ENCODE measurements around the gene IMMP1L. TPM values are rescaled to one million over a fixed set of nuclear protein-coding genes. Genes with fewer than 3 reads are reported as not detected.

IMMP1L gene
- total and polyA plus RNA-seq, 3 donors from 2014 or later = 37.6 to 48.2 (median 40.1) TPM

DNA sequence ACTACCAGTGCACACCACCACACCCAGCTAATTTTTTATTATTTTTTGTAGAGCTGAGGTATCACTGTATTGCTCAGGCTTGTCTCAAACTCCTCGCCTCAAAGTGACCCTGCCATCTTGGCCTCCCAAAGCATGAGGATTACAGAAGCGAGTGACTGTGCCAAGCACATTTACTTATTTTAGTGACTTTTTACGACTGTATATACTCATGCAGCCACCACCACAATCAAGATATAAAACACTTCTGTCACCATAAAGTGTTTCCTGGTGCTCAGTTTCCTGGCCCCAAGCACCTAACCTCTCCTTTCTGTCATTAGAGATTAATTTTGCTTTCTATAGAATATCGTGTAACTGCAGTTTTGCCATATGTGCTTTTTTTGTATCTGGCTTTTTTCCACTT lies 26.1 kb upstream of the IMMP1L start:
- intact Hi-C loops (cut with DNase I; ENCODE audit: low total_unique reads) = no loop called here
- Histone ChIP-seq H3K9me3 (no peaks in the 10 kb centered on the region), H3K4me3 (no peak overlapping the region), H3K27me3 (no peaks in the 10 kb centered on the region), H3K4me1 (no peaks in the 10 kb centered on the region), H3K36me3 (ENCODE audit: low read depth, missing control alignments) (no peaks in the 10 kb centered on the region), H3K27ac (no peak overlapping the region)
- DNase-seq = no peak
- TF ChIP-seq, protein P1, sequence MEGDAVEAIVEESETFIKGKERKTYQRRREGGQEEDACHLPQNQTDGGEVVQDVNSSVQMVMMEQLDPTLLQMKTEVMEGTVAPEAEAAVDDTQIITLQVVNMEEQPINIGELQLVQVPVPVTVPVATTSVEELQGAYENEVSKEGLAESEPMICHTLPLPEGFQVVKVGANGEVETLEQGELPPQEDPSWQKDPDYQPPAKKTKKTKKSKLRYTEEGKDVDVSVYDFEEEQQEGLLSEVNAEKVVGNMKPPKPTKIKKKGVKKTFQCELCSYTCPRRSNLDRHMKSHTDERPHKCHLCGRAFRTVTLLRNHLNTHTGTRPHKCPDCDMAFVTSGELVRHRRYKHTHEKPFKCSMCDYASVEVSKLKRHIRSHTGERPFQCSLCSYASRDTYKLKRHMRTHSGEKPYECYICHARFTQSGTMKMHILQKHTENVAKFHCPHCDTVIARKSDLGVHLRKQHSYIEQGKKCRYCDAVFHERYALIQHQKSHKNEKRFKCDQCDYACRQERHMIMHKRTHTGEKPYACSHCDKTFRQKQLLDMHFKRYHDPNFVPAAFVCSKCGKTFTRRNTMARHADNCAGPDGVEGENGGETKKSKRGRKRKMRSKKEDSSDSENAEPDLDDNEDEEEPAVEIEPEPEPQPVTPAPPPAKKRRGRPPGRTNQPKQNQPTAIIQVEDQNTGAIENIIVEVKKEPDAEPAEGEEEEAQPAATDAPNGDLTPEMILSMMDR (IDR thresholded peaks at IDR 0.05) = no peak
- TF ChIP-seq POLR2A (IDR thresholded peaks at IDR 0.05) = no peak
- WGBS, 2 donors = 92 to 97% methylated on average over 4 of the region's 4 CpGs

DNA sequence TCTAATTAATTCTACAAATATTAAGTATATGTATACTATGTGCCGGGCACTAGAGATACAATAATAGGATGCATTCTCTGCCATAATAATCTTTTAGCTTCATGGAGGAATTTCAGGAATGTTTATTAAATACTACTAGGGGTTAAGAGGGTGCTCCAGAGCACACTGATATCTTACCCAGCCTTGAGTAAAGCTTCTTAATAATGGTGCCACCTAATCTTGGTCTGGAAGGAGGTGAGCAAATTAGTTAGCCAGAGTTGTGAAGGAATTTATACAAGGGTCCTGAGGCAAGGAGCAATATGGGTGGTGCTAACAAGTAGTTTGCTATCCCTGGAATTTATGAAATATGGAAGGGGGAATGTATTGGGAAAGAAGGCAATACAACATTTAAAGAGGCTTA lies 21.9 kb upstream of the IMMP1L start:
- TF ChIP-seq, protein P1 (IDR thresholded peaks at IDR 0.05) = no peak
- TF ChIP-seq POLR2A (IDR thresholded peaks at IDR 0.05) = no peak
- no peaks in the 10 kb centered on the region for H3K36me3 ChIP-seq (ENCODE audit: low read depth, missing control alignments)
- intact Hi-C loops (cut with DNase I; ENCODE audit: low total_unique reads) = no loop called here
- H3K27ac ChIP-seq = no peak overlapping the region
- H3K4me1 ChIP-seq = no peaks in the 10 kb centered on the region
- H3K27me3 ChIP-seq = no peaks in the 10 kb centered on the region
- H3K9me3 ChIP-seq = no peaks in the 10 kb centered on the region
- WGBS, 2 donors = 77 to 86% methylated on average over 1 of the region's 1 CpG
- H3K4me3 ChIP-seq = no peak overlapping the region
- DNase-seq = no peak

DNA sequence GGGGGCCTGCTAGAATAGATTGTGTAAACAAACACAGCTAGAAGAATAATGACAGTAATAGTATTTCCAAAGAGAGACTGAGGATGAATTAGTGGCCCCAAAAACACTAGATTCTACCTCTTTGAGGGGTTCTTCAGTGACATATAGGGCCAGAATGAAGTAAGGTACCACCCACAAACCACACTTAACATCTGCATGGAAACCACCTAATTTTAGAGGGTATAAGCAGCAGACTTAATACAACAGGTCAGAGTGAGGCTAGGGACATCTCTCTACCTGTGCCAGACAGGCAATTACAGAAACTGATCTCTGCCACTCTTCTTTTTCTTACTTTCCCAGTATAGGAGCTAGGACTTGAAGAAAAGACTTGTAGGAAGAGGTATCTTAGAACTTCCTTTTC lies 20.3 kb upstream of the IMMP1L start:
- H3K4me3 ChIP-seq = no peak overlapping the region
- H3K4me1 ChIP-seq = no peaks in the 10 kb centered on the region
- no peaks in the 10 kb centered on the region for H3K27me3 ChIP-seq
- H3K36me3 ChIP-seq (ENCODE audit: low read depth, missing control alignments) = no peaks in the 10 kb centered on the region
- DNase-seq = no peak
- no peak overlapping the region for H3K27ac ChIP-seq
- TF ChIP-seq POLR2A (IDR thresholded peaks at IDR 0.05) = no peak
- TF ChIP-seq, protein P1 (IDR thresholded peaks at IDR 0.05) = no peak
- intact Hi-C loops (cut with DNase I; ENCODE audit: low total_unique reads) = no loop called here
- no peaks in the 10 kb centered on the region for H3K9me3 ChIP-seq

DNA sequence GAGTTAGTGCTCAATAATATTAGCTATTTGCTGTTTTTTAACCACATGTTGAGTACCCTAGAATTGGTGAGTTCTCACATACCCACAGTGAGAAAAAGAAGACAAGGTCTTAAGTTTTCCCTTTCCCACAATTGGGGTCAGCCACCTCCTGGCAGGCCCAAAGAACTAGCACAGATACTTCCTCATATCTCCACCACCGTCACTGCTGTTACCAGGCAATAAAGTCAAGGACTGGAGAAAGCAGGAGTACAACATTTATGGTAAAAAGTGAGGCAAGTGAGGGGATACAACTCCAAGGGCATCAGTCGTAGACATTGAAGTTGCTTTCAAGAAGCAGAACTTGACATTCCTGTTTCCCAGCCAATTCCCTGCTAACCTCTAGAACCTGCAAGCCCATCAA lies 19.8 kb upstream of the IMMP1L start:
- Histone ChIP-seq H3K27me3 (no peaks in the 10 kb centered on the region), H3K9me3 (no peaks in the 10 kb centered on the region), H3K36me3 (ENCODE audit: low read depth, missing control alignments) (no peaks in the 10 kb centered on the region), H3K4me3 (no peak overlapping the region), H3K4me1 (no peaks in the 10 kb centered on the region), H3K27ac (no peak overlapping the region)
- TF ChIP-seq POLR2A (IDR thresholded peaks at IDR 0.05) = no peak
- TF ChIP-seq, protein P1 (IDR thresholded peaks at IDR 0.05) = no peak
- DNase-seq = no peak
- intact Hi-C loops (cut with DNase I; ENCODE audit: low total_unique reads) = no loop called here
- 79 to 80% methylated on average over 2 of the region's 2 CpGs for WGBS, 2 donors

DNA sequence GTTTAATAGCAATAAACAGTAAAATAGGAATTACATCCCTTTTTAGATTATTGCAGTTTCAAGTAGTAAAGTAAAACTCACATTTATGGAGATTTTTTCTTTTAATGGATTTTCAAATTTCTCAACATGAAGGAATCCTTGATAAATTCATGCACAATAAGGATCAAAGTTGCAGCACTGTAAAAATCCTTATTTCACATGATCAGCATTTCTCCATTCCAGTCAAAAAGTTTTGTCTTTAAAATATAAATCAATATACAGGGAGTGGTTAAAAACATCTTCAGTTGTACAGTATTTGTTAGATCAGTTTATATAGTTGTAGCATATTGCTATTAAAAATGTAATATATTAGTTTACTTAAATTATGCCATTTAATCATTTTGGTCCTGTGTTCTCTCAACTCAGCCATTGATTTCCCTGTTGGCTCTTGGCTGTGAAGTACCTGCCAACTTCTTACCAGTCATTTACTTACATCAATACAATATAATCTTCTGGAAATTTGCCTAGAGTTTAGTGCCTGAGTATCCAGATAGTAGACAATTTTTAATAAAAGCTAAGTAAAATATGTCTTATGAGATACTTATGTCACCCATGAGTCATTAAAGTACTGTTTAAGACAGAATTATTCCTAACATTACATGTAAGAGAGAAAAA lies 12.2 kb upstream of the IMMP1L start:
- H3K27ac ChIP-seq = no peak overlapping the region
- DNase-seq = no peak
- peaks cover 3% of the 10 kb centered on the region for H3K9me3 ChIP-seq
- intact Hi-C loops (cut with DNase I; ENCODE audit: low total_unique reads) = no loop called here
- no peak overlapping the region for H3K4me3 ChIP-seq
- H3K4me1 ChIP-seq = no peaks in the 10 kb centered on the region
- H3K27me3 ChIP-seq = no peaks in the 10 kb centered on the region
- no peak for TF ChIP-seq POLR2A (IDR thresholded peaks at IDR 0.05)
- TF ChIP-seq, protein P1 (IDR thresholded peaks at IDR 0.05) = no peak
- no peaks in the 10 kb centered on the region for H3K36me3 ChIP-seq (ENCODE audit: low read depth, missing control alignments)

Measured in testis (tissue), 3 donors.